ENCODE measurements around the gene GFOD1.
"Not testable (repeated sequence)": the region's sequence is repeated elsewhere in the genome, so short reads cannot be mapped to it uniquely, and the experiment has no call there.

Gene GFOD1

GRCh38 chr6:13511913-13512717 lies 24.7 kb upstream of the GFOD1 start:
- DNase-seq (ENCODE audit: low spot score): no peak

GRCh38 chr6:13511141-13511571 lies 23.8 kb upstream of the GFOD1 start:
- DNase-seq (ENCODE audit: low spot score): not testable (repeated sequence)

- DNase-seq (ENCODE audit: low spot score): not testable (repeated sequence)
These were observed 23.0 kb upstream of the GFOD1 start for GRCh38 chr6:13510433-13510832.

DNA sequence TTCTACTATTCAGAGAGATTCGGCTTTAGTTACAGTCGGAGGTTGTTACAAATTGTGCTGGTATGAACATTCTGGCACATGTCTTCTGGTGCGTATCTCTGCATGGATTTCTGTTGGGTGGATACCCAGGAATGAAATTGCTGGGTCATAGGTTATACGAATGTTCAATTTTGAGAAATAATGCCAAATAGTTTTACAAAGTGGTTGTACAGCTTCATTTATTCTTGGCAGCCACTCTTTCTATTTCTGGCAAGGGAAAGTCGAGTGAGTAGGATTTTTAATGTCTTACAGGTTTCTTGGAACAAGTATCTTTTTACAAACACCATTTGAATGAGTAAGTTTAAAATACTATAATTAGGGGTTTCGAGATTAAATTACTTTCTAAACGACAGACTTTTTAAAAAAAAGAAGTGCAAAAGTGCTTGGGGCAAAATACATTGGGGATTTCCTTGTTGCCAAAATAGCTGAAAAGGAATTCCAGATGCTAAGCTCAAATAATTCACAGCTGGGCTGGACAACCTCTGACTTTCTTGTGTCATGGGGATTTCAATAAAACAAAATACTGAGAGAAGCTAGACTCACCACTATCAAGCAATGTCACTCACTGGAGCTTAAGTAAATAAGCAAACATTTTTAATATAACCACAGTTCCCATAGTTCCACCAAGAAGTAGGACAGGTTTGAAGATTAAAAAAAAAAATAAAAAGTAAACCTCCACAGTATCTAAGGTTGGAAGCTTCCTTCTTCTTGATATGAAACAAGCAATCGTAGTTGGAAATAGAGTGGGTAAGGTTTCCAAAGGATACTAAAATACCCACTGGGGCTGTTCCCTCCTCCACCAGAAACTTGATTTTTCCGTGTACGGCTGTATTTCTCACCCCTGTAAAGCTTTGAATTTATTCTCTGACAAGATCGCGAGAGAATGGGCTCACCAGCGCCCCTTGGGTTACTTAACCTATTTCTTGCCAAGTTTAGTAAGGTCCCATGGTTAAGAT lies 21.6 kb upstream of the GFOD1 start:
- no peak for DNase-seq (ENCODE audit: low spot score)

DNA sequence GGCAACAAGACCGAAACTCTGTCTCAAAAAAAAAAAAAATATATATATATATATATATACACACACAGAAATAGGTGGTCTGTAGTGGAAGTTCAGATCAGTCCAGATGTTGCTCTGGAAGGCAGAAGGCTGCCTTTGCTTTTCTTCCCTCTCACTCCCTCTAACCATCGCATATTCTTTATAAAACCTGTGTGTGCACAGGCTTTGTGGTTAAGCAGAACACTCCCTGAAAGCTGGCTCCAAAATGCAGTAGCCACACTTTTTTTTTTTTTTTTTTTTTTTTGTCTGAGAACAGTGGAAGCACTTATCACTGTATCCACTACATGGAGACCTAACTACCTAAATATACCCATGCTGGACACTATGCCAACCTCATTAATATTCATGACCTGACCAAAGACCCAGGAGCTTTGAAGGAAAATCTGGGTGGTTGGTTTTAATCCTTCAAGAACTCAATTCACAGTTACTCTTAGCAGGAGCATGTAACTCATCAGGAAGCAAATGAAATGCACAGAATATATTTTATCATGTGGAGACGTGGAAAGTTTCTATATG lies 20.0 kb upstream of the GFOD1 start:
- no peak for DNase-seq (ENCODE audit: low spot score)

GRCh38 chr6:13505345-13505734 lies 17.9 kb upstream of the GFOD1 start:
- DNase-seq (ENCODE audit: low spot score): no peak

GRCh38 chr6:13504611-13505344 lies 17.4 kb upstream of the GFOD1 start:
- no peak for DNase-seq (ENCODE audit: low spot score)

DNA sequence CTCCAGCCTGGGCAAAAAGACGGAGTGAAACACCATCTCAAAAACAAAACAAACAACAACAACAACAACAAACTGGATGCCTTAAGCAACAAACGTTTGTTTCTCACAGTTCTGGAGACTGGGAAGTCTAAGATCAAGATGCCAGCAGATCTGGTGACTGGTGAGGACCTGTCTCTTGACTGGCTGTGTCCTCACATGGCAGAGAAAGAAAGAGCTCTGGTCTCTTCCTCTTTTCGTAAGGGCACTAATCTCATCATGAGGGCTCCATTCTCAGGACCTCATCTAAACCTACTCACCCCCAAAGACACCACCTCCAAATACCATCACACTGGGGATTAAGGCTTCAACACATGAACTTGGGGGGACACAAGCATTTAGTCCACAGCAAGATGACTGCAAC lies 13.5 kb upstream of the GFOD1 start:
- DNase-seq (ENCODE audit: low spot score): no peak

DNA sequence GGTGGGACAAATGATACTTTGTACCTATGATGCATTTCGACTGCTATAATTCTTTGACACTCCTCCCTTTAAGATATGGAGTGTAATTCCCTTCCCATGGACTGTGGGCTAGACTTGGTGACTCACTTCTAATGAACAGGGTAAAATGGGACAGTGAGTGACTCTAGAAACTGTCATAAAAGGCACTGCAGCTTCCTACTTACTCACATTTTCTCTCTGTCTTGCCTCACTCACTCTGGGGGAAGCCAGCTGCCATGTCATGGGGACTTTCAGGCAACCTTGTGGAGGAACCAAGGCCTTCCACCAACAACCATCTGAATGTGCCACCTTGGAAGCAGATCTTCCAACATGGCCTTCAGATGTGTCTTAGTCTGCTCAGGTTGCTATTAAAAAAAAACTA lies 12.9 kb upstream of the GFOD1 start:
- DNase-seq (ENCODE audit: low spot score): no peak

GRCh38 chr6:13496513-13497190 lies 9.3 kb upstream of the GFOD1 start:
- DNase-seq (ENCODE audit: low spot score): no peak

- DNase-seq (ENCODE audit: low spot score): no peak
These were observed 8.4 kb upstream of the GFOD1 start for GRCh38 chr6:13495818-13496217.

- no peak for DNase-seq (ENCODE audit: low spot score)
These were observed 7.8 kb upstream of the GFOD1 start for GRCh38 chr6:13495112-13495776.

- DNase-seq (ENCODE audit: low spot score): no peak
These were observed 6.7 kb upstream of the GFOD1 start for GRCh38 chr6:13494137-13494536.

DNA sequence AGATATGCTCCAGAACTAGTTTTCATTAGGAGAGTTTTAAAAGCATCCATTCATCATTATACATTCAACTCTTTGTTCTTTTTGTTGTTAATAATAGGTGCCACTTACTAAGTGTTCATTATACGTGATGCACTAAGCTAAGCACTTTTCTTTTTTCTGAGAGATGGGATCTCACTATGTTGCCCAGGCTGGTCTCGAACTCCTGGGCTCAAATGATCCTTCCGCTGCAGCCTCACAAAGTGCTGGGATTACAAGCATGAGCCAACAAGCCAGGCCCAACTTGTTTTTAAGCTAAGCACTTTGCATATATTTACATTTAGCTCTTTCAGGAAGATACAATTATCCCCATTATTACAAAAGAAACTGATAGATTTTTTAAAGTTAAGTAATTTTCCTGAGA lies 5.7 kb upstream of the GFOD1 start:
- DNase-seq (ENCODE audit: low spot score): no peak

GRCh38 chr6:13492357-13492756 lies 5.0 kb upstream of the GFOD1 start:
- no peak for DNase-seq (ENCODE audit: low spot score)

- no peak for DNase-seq (ENCODE audit: low spot score)
These were observed 4.1 kb upstream of the GFOD1 start for GRCh38 chr6:13491538-13491937.

- no peak for DNase-seq (ENCODE audit: low spot score)
These were observed 3.0 kb upstream of the GFOD1 start for GRCh38 chr6:13490402-13490801.

- DNase-seq (ENCODE audit: low spot score): no peak
These were observed 1.5 kb upstream of the GFOD1 start for GRCh38 chr6:13488896-13489237.

- DNase-seq (ENCODE audit: low spot score): no peak
These were observed 855 bp upstream of the GFOD1 start for GRCh38 chr6:13488015-13488895.

GRCh38 chr6:13486679-13487121 lies 700 bp downstream of the GFOD1 start:
- DNase-seq (ENCODE audit: low spot score): peak; percentile 50
